ENCODE results near the gene NME9. TPM values are rescaled to one million over a fixed set of nuclear protein-coding genes. Genes with fewer than 3 reads are reported as not detected.
A peak's percentile ranks its signal among the peaks of the same experiment; 100 is the strongest.
"Not testable (repeated sequence)": the region's sequence is repeated elsewhere in the genome, so short reads cannot be mapped to it uniquely, and the experiment has no call there.

NME9 gene
- total RNA-seq: under 1 TPM in 2 of 4 donors, not detected in 2; 0.17 to 0.35 TPM
- 0.09 TPM for polyA plus RNA-seq
- long read RNA-seq, donor 1, partial matches to known transcripts: 0 of 1 reads
- long read RNA-seq, donor 1, other reads (novel, unspliced or antisense): 1 of 1 reads
- long read RNA-seq, donor 2, partial matches to known transcripts: 0 of 1 reads
- long read RNA-seq, donor 2, other reads (novel, unspliced or antisense): 1 of 1 reads
- long read RNA-seq, donor 3, partial matches to known transcripts: 0 of 4 reads
- long read RNA-seq, donor 3, other reads (novel, unspliced or antisense): 4 of 4 reads
- long read RNA-seq, donor 4, partial matches to known transcripts: 0 of 2 reads
- long read RNA-seq, donor 4, other reads (novel, unspliced or antisense): 2 of 2 reads

DNA sequence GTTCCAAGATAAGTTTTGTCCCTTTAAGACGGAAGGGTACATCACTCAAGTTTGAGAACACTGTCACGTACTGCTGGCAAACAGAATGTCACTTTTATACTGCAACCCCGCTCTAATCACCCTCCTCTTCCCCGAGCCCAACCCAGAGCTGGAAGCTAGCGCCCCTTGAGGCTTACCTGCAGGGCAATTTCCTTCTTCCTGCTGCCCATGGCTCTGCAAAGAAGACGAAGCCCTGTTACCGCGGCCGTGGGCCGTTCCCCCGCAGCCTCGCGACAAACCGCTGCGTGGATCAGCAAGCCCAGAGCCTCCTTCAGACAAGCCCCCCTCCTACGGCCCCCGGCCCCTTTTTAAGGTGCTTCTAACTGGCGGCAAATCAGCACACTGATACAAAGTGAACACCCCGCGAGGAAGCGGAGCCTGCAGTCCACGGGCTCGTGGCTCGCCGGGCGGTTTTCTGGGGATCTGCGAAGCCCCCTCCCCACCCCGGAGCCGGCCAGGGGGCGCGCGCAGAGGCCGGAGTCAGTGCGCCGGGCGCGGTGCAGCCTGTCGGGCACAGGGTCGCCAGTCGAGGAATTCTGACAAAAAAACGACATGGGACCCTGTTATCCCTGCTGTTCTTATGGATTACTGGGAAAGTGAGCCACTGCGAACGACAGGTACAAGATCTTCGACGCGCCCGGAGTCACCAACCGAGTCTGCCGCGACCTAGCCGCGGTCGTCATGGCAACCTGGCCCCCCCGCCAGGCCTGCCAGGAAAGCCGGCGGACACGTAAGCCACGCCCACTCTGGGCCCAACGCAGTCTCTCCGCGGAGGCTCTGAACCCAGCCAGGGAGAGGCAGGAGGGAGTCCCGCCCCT lies at the start of gene NME9:
Gene NME9, minus strand, starts transcription at position 725 of the 857 bp plus-strand sequence. Its CDS starts 516 bp downstream, at position 209.
- ATAC-seq (peak; percentile 97 to 98), DNase-seq (peak; percentile 92 to 97 (median 95))
- under 1% methylated on average over 62 of the region's 62 CpGs for WGBS
- Histone ChIP-seq H3K9me3 (ENCODE audit: control insufficient read depth, low read length) (no peaks in the 10 kb centered on the region), H3K4me3 (ENCODE audit: low read length) (peak within 1 kb of the TSS; percentile 70), H3K4me1 (ENCODE audit: control insufficient read depth, insufficient read depth, low read length) (no peaks in the 10 kb centered on the region), H3K27me3 (ENCODE audit: control insufficient read depth, insufficient read depth) (no peaks in the 10 kb centered on the region), H3K27ac (ENCODE audit: low read length) (peak within 1 kb of the TSS; percentile 4)
- intact Hi-C loops (cut with DNase I): no loop called here

- peaks cover 25% of the 10 kb centered on the region for H3K4me1 ChIP-seq (ENCODE audit: control insufficient read depth, insufficient read depth, low read length)
- ATAC-seq: no peak
- intact Hi-C loops (cut with DNase I): no loop called here
- DNase-seq: no peak
- no peak overlapping the region for H3K4me3 ChIP-seq (ENCODE audit: low read length)
- H3K9me3 ChIP-seq (ENCODE audit: control insufficient read depth, low read length): no peaks in the 10 kb centered on the region
- WGBS: 67% methylated on average over 1 of the region's 1 CpG
- H3K27me3 ChIP-seq (ENCODE audit: control insufficient read depth, insufficient read depth): no peaks in the 10 kb centered on the region
- no peak overlapping the region for H3K27ac ChIP-seq (ENCODE audit: low read length)
Measured at GRCh38 chr3:138378990-138379389, 49.3 kb upstream of the NME9 start.

DNA sequence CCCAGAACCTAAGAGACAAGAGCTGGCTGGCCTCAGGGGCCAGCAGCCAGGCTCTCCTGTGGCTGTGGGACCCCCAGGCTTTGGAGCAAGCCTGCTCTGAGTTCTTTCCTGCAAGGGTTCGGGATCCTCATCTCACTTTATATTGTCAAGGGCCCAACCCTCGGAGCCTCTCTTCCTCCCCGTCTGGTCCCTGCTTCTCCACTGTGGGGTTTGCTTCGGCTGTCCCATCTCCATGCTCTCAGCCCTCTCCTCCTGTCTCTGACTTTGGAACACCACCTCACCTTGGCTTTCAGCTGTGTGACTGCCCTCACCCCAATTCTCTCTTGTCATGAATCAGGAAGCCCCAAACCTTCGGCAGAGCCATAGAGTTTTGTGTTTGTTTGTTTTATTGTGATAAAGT lies 48.7 kb upstream of the NME9 start:
- Histone ChIP-seq H3K4me1 (ENCODE audit: control insufficient read depth, insufficient read depth, low read length) (peaks cover 19% of the 10 kb centered on the region), H3K4me3 (ENCODE audit: low read length) (no peak overlapping the region), H3K27me3 (ENCODE audit: control insufficient read depth, insufficient read depth) (no peaks in the 10 kb centered on the region), H3K27ac (ENCODE audit: low read length) (peak overlapping the region; percentile 82), H3K9me3 (ENCODE audit: control insufficient read depth, low read length) (no peaks in the 10 kb centered on the region)
- WGBS: 89% methylated on average over 5 of the region's 5 CpGs
- intact Hi-C loops (cut with DNase I): no loop called here
- DNase-seq: no peak
- ATAC-seq: no peak

GRCh38 chr3:138377804-138378203 lies 48.2 kb upstream of the NME9 start:
- H3K27ac ChIP-seq (ENCODE audit: low read length): peak overlapping the region; percentile 82
- 73% methylated on average over 5 of the region's 5 CpGs for whole genome bisulfite sequencing

GRCh38 chr3:138377212-138377611 lies 47.6 kb upstream of the NME9 start:
- intact Hi-C loops (cut with DNase I); DNase-seq; H3K4me3 ChIP-seq (ENCODE audit: low read length); H3K27me3 ChIP-seq (ENCODE audit: control insufficient read depth, insufficient read depth); ATAC-seq; H3K9me3 ChIP-seq (ENCODE audit: control insufficient read depth, low read length): not testable (repeated sequence)
- peaks cover 18% of the 10 kb centered on the region for H3K4me1 ChIP-seq (ENCODE audit: control insufficient read depth, insufficient read depth, low read length)
- WGBS: 90% methylated on average over 11 of the region's 11 CpGs
- H3K27ac ChIP-seq (ENCODE audit: low read length): peak overlapping the region; percentile 84

More at GRCh38 chr3:138377804-138378203, 48.2 kb upstream of the NME9 start:
- no peaks in the 10 kb centered on the region for H3K9me3 ChIP-seq (ENCODE audit: control insufficient read depth, low read length)
- DNase-seq: no peak
- no peak for ATAC-seq
- peaks cover 20% of the 10 kb centered on the region for H3K4me1 ChIP-seq (ENCODE audit: control insufficient read depth, insufficient read depth, low read length)
- H3K27me3 ChIP-seq (ENCODE audit: control insufficient read depth, insufficient read depth): no peaks in the 10 kb centered on the region
- intact Hi-C loops (cut with DNase I): no loop called here
- H3K4me3 ChIP-seq (ENCODE audit: low read length): no peak overlapping the region

DNA sequence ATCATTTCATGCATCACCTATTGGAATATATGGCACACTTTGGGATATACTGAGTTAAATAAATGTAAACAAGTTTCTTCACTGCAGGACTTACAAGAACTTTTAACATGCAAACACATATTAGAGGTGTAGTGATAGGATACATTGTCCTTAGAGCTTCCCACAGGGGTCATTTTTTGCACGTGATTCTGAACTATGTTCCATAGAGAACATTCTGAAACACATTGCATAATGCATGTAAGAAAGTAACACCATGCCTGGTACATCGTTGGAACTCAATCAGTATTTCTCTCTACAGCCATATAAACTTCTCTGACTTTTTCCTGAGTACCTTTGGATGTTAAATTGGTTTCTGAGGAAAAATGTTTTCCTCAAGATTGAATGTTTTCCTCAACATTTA lies 47.0 kb upstream of the NME9 start:
- Histone ChIP-seq H3K9me3 (ENCODE audit: control insufficient read depth, low read length) (no peaks in the 10 kb centered on the region), H3K27ac (ENCODE audit: low read length) (peak overlapping the region; percentile 84)
- WGBS: 59% methylated on average over 2 of the region's 2 CpGs

GRCh38 chr3:138375447-138375846 lies 45.8 kb upstream of the NME9 start:
- 75% methylated on average over 4 of the region's 4 CpGs for WGBS
- Histone ChIP-seq H3K4me3 (ENCODE audit: low read length) (no peak overlapping the region), H3K9me3 (ENCODE audit: control insufficient read depth, low read length) (no peaks in the 10 kb centered on the region), H3K27ac (ENCODE audit: low read length) (peak overlapping the region; percentile 57), H3K27me3 (ENCODE audit: control insufficient read depth, insufficient read depth) (no peaks in the 10 kb centered on the region), H3K4me1 (ENCODE audit: control insufficient read depth, insufficient read depth, low read length) (peaks cover 15% of the 10 kb centered on the region)
- intact Hi-C loops (cut with DNase I): no loop called here
- DNase-seq (no peak), ATAC-seq (no peak)

More for the DNA sequence above, 47.0 kb upstream of the NME9 start:
- no peak overlapping the region for H3K4me3 ChIP-seq (ENCODE audit: low read length)
- ATAC-seq (peak in 1 of 2 donors; percentile 22), DNase-seq (no peak)
- H3K27me3 ChIP-seq (ENCODE audit: control insufficient read depth, insufficient read depth): no peaks in the 10 kb centered on the region
- intact Hi-C loops (cut with DNase I): no loop called here
- H3K4me1 ChIP-seq (ENCODE audit: control insufficient read depth, insufficient read depth, low read length): peaks cover 15% of the 10 kb centered on the region

GRCh38 chr3:138374573-138375134 lies 45.0 kb upstream of the NME9 start:
- intact Hi-C loops (cut with DNase I): no loop called here
- Histone ChIP-seq H3K4me1 (ENCODE audit: control insufficient read depth, insufficient read depth, low read length) (peaks cover 19% of the 10 kb centered on the region), H3K4me3 (ENCODE audit: low read length) (no peak overlapping the region), H3K9me3 (ENCODE audit: control insufficient read depth, low read length) (no peaks in the 10 kb centered on the region), H3K27ac (ENCODE audit: low read length) (peak overlapping the region; percentile 80), H3K27me3 (ENCODE audit: control insufficient read depth, insufficient read depth) (no peaks in the 10 kb centered on the region)
- DNase-seq: no peak
- ATAC-seq: peak; percentile 45 to 47
- WGBS: 40% methylated on average over 2 of the region's 2 CpGs

DNA sequence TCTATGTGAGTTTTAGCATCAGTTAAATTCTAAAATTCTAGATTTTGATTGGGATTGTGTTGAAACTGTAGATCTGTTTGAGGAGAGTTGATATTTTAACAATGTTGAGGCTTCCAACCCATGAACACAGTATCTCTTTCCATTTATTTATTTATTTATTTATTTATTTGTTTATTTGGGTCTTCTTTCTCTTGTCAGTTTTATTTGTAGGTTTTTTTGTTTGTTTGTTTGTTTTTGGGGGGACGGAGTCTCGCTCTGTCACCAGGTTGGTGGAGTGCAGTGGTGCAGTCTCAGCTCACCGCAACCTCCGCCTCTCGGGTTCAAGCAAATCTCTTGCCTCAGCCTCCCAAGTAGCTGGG lies 44.1 kb upstream of the NME9 start:
- intact Hi-C loops (cut with DNase I): no loop called here
- whole genome bisulfite sequencing: 98% methylated on average over 5 of the region's 5 CpGs
- H3K9me3 ChIP-seq (ENCODE audit: control insufficient read depth, low read length): no peaks in the 10 kb centered on the region
- peaks cover 27% of the 10 kb centered on the region for H3K4me1 ChIP-seq (ENCODE audit: control insufficient read depth, insufficient read depth, low read length)
- H3K27ac ChIP-seq (ENCODE audit: low read length): no peak overlapping the region
- H3K27me3 ChIP-seq (ENCODE audit: control insufficient read depth, insufficient read depth): no peaks in the 10 kb centered on the region
- DNase-seq: no peak
- H3K4me3 ChIP-seq (ENCODE audit: low read length): no peak overlapping the region
- no peak for ATAC-seq

GRCh38 chr3:138373087-138373735 lies 43.6 kb upstream of the NME9 start:
- Histone ChIP-seq H3K4me1 (ENCODE audit: control insufficient read depth, insufficient read depth, low read length) (peaks cover 25% of the 10 kb centered on the region), H3K4me3 (ENCODE audit: low read length) (no peak overlapping the region), H3K9me3 (ENCODE audit: control insufficient read depth, low read length) (no peaks in the 10 kb centered on the region), H3K27ac (ENCODE audit: low read length) (peak overlapping the region; percentile 34), H3K27me3 (ENCODE audit: control insufficient read depth, insufficient read depth) (no peaks in the 10 kb centered on the region)
- WGBS: 78% methylated on average over 7 of the region's 7 CpGs
- ATAC-seq (no peak), DNase-seq (no peak)
- intact Hi-C loops (cut with DNase I): no loop called here
